Activated CD4-positive, alpha-beta T cell treated with anti-CD3 and anti-CD28 coated beads for 36 hours (primary cell): ENCODE results near the gene SACM1L. TPM values are rescaled to one million over a fixed set of nuclear protein-coding genes. Genes with fewer than 3 reads are reported as not detected.

Experiments used
- ATAC-seq: fragments of 200-7000 bp; cut with Tn5 transposase; one replicate; pipeline ENCODE4 v1.10.0; 2021; ENCODE audit warnings: mild to moderate bottlenecking, moderate library complexity
- CTCF ChIA-PET: fragments of 350-600 bp; sonication (Branson Sonifier 250); formaldehyde crosslinking; loops from one replicate; lab custom pipeline; 2021; ENCODE audit warnings: antibody characterized with exemption; lab: Charles Lee
- POLR2A ChIA-PET: fragments of 350-600 bp; sonication (Branson Sonifier 250); formaldehyde crosslinking; loops from one replicate; lab custom pipeline; 2021; ENCODE audit warnings: antibody characterized with exemption, inconsistent platforms; lab: Charles Lee
- DNase-seq: peaks from one replicate; pipeline ENCODE4 v3.0.0-alpha.2; 2020
- H3K27ac Mint-ChIP-seq: one replicate; pipeline ENCODE4 v1.8.0; 2021; ENCODE audit warnings: mixed read lengths
- H3K27me3 Mint-ChIP-seq: one replicate; pipeline ENCODE4 v1.8.0; 2021; ENCODE audit warnings: mixed read lengths
- H3K36me3 Mint-ChIP-seq: one replicate; pipeline ENCODE4 v1.8.0; 2021; ENCODE audit warnings: low read depth, mixed read lengths
- H3K4me1 Mint-ChIP-seq: one replicate; pipeline ENCODE4 v1.8.0; 2021; ENCODE audit warnings: mixed read lengths
- H3K4me3 Mint-ChIP-seq: one replicate; pipeline ENCODE4 v1.8.0; 2021; ENCODE audit warnings: mild to moderate bottlenecking, moderate library complexity, mixed read lengths
- H3K9me3 Mint-ChIP-seq: one replicate; pipeline ENCODE4 v1.8.0; 2021; ENCODE audit warnings: low read depth, mixed read lengths
- intact Hi-C, 2 experiments: fragments of 100-400 bp; cut with DNase I in 1 of 2; cut with micrococcal nuclease in 1 of 2; formaldehyde crosslinking; loops; one replicate each; pipeline versions ENCODE4 v1.14.2 to v1.15.1; 2022 to 2024; cut with DNase I, micrococcal nuclease
- total RNA-seq, 2 experiments: library from RNA; stranded (reverse); gene quantifications; one replicate each; pipeline ENCODE4 v1.2.3, GENCODE V29; 2021

SACM1L gene
- total RNA-seq, 2 experiments from 2014 or later = 34.2 to 51.8 TPM

DNA sequence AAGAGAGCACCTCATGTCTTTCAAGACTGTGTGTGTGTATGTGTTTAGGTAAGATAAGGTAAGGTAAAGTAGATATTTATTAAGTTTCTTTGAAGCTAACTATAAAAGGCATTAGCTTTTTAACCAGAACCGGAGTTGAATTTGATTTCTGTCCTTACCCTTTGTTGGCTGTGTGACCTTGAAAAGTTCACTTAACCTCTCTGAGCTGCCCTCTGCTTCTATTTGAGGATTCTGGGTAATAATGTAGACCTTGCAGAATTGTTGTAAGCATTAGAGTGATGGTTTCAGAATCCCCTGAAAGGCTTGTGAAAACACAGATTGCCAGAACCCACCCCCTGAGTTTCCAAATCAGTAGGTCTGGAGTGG, 21.6 kb upstream of the SACM1L start:
- H3K27ac Mint-ChIP-seq = peak overlapping the region; percentile 79
- ChIA-PET POLR2A (interaction anchor here (0.8 to 1.1 kb wide), 3 partner anchors 8 to 159 kb away, joined by 3 read pairs; no protein-coding TSS in a partner anchor), CTCF (interaction anchor here (0.6 to 4.6 kb wide), 11 partner anchors 7 to 669 kb away, joined by 3 to 24 read pairs (median 4); partner anchors contain the start of genes LIMD1 and SACM1L)
- intact Hi-C loops = loop anchor here (5.0 kb wide), 2 partner anchors 250 to 560 kb away; no protein-coding TSS in a partner anchor
- H3K9me3 Mint-ChIP-seq = no peaks in the 10 kb centered on the region
- H3K27me3 Mint-ChIP-seq = no peaks in the 10 kb centered on the region
- ATAC-seq = peak; percentile 8
- no peak for DNase-seq
- no peak overlapping the region for H3K4me3 Mint-ChIP-seq
- H3K36me3 Mint-ChIP-seq = peaks cover 37% of the 10 kb centered on the region
- peaks cover 54% of the 10 kb centered on the region for H3K4me1 Mint-ChIP-seq

DNA sequence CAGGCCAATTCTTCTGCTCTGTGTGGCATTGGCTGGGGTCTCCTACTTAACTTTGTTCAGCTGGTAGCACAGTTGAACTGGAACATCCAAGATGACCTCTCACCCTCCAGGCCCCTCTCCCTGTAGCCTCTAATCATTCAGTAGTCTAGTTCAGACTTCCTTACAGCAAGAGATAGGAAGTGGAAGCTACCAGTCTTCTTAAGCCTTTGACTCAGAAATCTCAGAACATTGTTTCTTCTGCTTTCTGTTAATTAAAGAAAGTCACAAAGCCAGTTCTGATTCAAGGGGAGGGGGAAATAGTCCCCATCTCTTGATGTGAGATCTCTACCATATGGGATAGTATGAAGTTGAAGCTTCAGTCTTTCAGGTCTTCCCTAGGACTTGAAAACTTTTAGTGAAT, 18.8 kb upstream of the SACM1L start:
- DNase-seq (no peak), ATAC-seq (no peak)
- Mint-ChIP-seq H3K36me3 (peaks cover 54% of the 10 kb centered on the region), H3K27ac (no peak overlapping the region), H3K27me3 (no peaks in the 10 kb centered on the region), H3K9me3 (no peaks in the 10 kb centered on the region), H3K4me3 (no peak overlapping the region), H3K4me1 (peaks cover 39% of the 10 kb centered on the region)
- POLR2A ChIA-PET = interaction anchor here (0.6 kb wide), 1 partner anchor 502 kb away, joined by 3 read pairs; no protein-coding TSS in a partner anchor
- CTCF ChIA-PET = interaction anchor here (0.9 to 4.6 kb wide), 3 partner anchors 10 to 24 kb away, joined by 4 to 24 read pairs (median 19); no protein-coding TSS in a partner anchor
- intact Hi-C loops = no loop called here

DNA sequence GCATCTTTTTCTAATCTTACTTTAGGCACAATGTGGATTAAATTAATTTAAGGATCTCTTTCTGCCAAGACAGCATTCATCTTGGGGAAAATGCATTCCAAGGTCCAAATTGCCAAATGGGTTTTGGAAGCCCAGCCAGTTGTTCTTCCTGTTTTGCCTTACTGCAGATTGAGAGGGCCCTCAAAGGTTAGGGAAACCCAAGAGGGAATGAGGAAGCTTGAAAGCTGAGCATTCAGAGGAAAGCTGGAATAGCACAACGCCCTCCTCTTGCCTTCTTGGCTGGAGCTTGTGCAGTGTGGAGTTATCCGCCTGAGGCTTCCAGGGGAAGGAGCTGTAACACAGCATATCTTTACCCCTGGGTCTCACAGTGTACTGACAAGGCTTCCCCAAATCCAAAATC, 18.2 kb upstream of the SACM1L start:
- Mint-ChIP-seq H3K4me1 (peaks cover 33% of the 10 kb centered on the region), H3K4me3 (no peak overlapping the region), H3K27me3 (no peaks in the 10 kb centered on the region), H3K9me3 (no peaks in the 10 kb centered on the region), H3K36me3 (peaks cover 51% of the 10 kb centered on the region), H3K27ac (no peak overlapping the region)
- intact Hi-C loops = no loop called here
- ChIA-PET CTCF (interaction anchor here (0.9 to 4.6 kb wide), 3 partner anchors 11 to 23 kb away, joined by 4 to 24 read pairs (median 19); no protein-coding TSS in a partner anchor), POLR2A (no interaction called here)
- DNase-seq (no peak), ATAC-seq (no peak)

DNA sequence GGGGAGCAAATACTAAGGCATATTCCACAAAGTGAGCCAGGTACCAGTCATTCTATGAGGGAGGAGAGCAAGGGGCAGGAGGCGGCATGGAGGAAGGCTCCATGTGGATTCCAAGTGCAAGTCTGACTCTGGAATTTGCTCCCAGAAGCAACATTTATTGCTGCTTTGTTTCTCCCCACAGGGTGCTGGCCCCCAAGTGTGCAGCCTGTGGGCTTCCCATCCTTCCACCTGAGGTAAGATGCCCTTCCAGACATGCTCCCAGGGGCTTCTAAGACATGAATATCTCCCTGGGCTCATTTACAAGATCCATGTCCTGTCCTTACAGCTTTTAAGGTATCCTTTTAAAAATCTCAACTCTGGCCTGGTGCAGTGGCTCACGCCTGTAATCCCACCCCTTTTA, 15.9 kb upstream of the SACM1L start:
- Mint-ChIP-seq H3K27ac (no peak overlapping the region), H3K9me3 (no peaks in the 10 kb centered on the region), H3K36me3 (peaks cover 45% of the 10 kb centered on the region), H3K4me1 (peaks cover 27% of the 10 kb centered on the region), H3K4me3 (no peak overlapping the region), H3K27me3 (no peaks in the 10 kb centered on the region)
- ATAC-seq (no peak), DNase-seq (no peak)
- intact Hi-C loops = no loop called here
- ChIA-PET CTCF (interaction anchor here (0.6 kb wide), 1 partner anchor 116 kb away, joined by 4 read pairs; no protein-coding TSS in a partner anchor), POLR2A (interaction anchor here (0.7 kb wide), 1 partner anchor 734 kb away, joined by 3 read pairs; the partner anchor contains the start of genes CCR5AS and CCRL2)

DNA sequence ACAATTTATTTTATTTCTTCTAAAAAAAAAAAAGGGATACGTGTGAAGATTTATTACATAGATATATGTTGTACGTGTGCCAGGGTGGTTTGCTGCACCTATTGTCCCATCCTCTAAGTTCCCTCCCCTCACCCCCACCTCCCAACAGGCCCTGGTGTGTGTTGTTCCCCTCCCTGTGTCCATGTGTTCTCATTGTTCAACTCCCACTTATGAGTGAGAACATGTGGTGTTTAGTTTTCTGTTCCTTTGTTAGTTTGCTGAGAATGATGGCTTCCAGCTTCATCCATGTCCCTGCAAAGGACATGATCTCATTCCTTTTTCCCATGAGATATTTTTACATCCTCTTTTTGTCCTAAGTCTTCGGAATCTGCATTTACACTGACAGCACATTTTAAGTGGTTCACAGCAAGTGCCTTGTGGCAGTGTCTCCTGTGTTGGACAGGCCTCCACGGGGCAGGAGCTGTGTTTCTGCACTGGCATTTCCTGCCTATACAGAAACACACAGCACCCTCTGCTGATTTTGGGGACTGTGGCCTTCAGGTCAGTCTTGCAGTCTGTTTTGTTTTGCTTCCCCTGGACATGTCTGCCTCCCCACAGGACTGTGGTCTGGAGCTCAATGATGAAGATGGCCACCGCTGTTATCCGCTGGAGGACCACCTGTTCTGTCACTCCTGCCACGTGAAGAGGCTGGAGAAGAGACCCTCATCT, 12.7 kb upstream of the SACM1L start:
- ChIA-PET CTCF (interaction anchor here (1.1 to 3.2 kb wide), 3 partner anchors 15 to 20 kb away, joined by 3 to 19 read pairs (median 8); no protein-coding TSS in a partner anchor), POLR2A (no interaction called here)
- peak; percentile 21 for DNase-seq
- peaks cover 20% of the 10 kb centered on the region for H3K4me1 Mint-ChIP-seq
- intact Hi-C loops = no loop called here
- peaks cover 37% of the 10 kb centered on the region for H3K36me3 Mint-ChIP-seq
- H3K4me3 Mint-ChIP-seq = peak overlapping the region; percentile 53
- H3K27ac Mint-ChIP-seq = peak overlapping the region; percentile 93
- peak; percentile 16 for ATAC-seq
- no peaks in the 10 kb centered on the region for H3K9me3 Mint-ChIP-seq
- no peaks in the 10 kb centered on the region for H3K27me3 Mint-ChIP-seq

DNA sequence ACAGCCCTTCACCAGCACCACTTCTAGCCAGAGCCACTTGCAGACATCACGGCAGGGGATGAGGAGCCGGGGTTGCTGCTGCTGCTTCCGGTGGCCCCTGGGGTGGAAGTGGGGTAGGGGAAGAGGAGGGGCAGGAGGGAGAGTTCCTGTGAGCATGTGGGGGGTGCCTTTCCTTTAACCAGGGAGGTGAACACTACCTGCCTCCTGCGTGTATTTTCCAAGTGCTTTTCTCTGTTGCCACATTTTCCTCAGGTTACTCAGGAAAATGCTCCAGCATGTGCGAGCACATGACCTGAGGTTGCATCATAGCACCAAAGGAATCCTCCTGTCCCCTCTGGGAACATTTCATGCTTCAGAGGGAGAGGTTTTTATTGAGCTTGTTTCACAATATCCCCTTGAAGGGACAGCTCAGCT, 12.2 kb upstream of the SACM1L start:
- DNase-seq = peak; percentile 71
- ATAC-seq = peak; percentile 94
- ChIA-PET CTCF (interaction anchor here (0.7 to 3.2 kb wide), 4 partner anchors 15 to 1926 kb away, joined by 3 to 19 read pairs (median 6); no protein-coding TSS in a partner anchor), POLR2A (no interaction called here)
- Mint-ChIP-seq H3K27me3 (no peaks in the 10 kb centered on the region), H3K36me3 (peaks cover 34% of the 10 kb centered on the region), H3K4me3 (peak overlapping the region; percentile 53), H3K27ac (peak overlapping the region; percentile 93), H3K4me1 (peaks cover 20% of the 10 kb centered on the region), H3K9me3 (no peaks in the 10 kb centered on the region)
- intact Hi-C loops = no loop called here

DNA sequence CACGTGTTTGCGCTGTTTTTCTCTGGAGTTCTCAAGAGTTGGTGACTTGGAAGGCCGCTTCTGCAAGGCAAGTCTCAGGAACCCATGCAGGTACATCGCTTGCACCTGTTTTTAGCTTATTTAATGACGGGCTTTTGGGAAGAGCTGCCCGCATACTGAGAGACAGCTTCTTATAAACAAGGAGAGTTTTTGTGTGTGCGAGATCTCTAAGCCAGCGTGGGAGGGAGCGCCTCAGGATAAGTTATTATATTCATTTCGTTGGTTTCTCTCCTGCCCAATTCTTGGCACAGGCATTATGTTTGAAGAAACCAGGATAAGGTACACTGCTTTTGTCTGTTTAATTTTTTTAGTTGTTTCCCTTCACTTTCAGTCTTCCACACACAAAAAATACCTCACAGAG, 11.4 kb upstream of the SACM1L start:
- Mint-ChIP-seq H3K4me1 (peaks cover 20% of the 10 kb centered on the region), H3K36me3 (peaks cover 27% of the 10 kb centered on the region), H3K9me3 (no peaks in the 10 kb centered on the region), H3K27ac (peak overlapping the region; percentile 93), H3K4me3 (no peak overlapping the region), H3K27me3 (no peaks in the 10 kb centered on the region)
- ATAC-seq (no peak), DNase-seq (no peak)
- ChIA-PET POLR2A (interaction anchor here (0.7 kb wide), 1 partner anchor 13 kb away, joined by 3 read pairs; no protein-coding TSS in a partner anchor), CTCF (interaction anchor here (0.7 to 3.2 kb wide), 5 partner anchors 11 to 1927 kb away, joined by 3 to 19 read pairs (median 3); no protein-coding TSS in a partner anchor)
- intact Hi-C loops = no loop called here

DNA sequence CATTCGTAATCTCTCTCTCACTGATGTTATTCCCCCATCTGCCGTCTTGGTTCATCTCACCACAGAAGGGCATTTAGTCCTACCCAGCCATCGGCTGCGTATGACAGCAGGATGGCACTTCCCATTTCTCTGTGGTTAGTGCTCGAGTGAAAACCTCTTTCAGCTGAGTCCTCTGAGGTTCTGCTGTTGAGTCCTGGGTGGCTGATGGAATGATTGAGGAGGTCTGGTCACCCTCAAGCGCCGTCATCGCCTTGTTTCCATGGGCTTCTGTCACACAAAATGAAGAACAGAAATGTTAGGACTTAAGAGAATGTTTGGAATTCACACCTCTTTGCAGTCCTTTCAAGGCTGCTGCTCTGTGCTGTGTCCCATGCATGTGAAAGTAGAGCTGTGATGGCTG, 9.4 kb upstream of the SACM1L start:
- Mint-ChIP-seq H3K27ac (no peak overlapping the region), H3K9me3 (peaks cover 2% of the 10 kb centered on the region), H3K4me3 (no peak overlapping the region), H3K4me1 (peaks cover 25% of the 10 kb centered on the region), H3K36me3 (peaks cover 18% of the 10 kb centered on the region), H3K27me3 (no peaks in the 10 kb centered on the region)
- ChIA-PET CTCF (interaction anchor here (0.6 kb wide), 1 partner anchor 171 kb away, joined by 3 read pairs; no protein-coding TSS in a partner anchor), POLR2A (no interaction called here)
- DNase-seq (no peak), ATAC-seq (no peak)
- intact Hi-C loops = loop anchor here in 1 of 2 experiments (10.0 kb wide), 2 partner anchors 615 to 1205 kb away; partner anchors contain the start of gene ZNF445

DNA sequence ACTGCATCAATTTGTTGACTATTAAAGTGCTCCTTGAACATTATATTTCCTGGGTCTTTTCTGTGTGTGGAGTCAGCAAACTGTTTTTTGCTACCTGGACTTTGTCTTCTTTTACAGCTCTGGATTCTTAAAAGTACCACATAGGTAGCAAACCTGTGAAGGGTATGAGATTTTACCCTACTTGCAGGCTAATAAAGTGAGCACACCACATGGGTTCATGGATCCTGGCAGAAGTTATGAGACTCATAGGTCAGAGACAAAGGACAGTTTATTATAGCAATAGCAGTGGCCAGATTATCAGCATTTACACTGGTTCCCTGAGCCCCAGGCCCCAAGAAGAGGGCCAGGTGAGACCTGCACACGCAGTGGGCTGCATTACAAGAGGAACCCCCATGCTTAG, 8.0 kb upstream of the SACM1L start:
- ATAC-seq (no peak), DNase-seq (no peak)
- Mint-ChIP-seq H3K27me3 (no peaks in the 10 kb centered on the region), H3K4me3 (no peak overlapping the region), H3K9me3 (peaks cover 2% of the 10 kb centered on the region), H3K36me3 (peaks cover 16% of the 10 kb centered on the region), H3K27ac (no peak overlapping the region), H3K4me1 (peaks cover 26% of the 10 kb centered on the region)
- POLR2A ChIA-PET = no interaction called here
- intact Hi-C loops = loop anchor here in 1 of 2 experiments (10.0 kb wide), 2 partner anchors 614 to 1206 kb away; partner anchors contain the start of gene ZNF445
- CTCF ChIA-PET = interaction anchor here (1.0 kb wide), 1 partner anchor 13 kb away, joined by 3 read pairs; no protein-coding TSS in a partner anchor

DNA sequence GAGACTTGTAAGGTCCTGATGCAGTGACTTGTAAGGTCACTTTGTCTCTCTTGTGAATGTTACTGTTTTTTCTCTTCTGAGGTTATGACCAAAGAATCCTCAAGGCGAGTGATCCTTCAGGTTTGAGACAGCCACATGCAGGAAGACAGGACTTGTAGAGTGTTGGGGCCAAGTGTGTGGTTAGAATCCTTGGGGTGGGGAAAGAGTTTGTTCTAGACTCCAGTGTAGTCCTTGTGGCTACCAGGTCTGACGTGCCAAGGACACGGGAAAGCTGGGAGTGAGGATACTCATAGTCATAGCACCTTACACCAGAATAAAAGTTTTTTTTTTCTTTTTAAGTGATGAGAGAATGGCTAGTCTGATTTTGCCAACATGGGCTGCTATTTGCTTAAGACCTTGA, 7.3 kb upstream of the SACM1L start:
- H3K9me3 Mint-ChIP-seq = peaks cover 2% of the 10 kb centered on the region
- POLR2A ChIA-PET = no interaction called here
- H3K4me1 Mint-ChIP-seq = peaks cover 20% of the 10 kb centered on the region
- H3K36me3 Mint-ChIP-seq = peaks cover 13% of the 10 kb centered on the region
- H3K27me3 Mint-ChIP-seq = no peaks in the 10 kb centered on the region
- CTCF ChIA-PET = no interaction called here
- DNase-seq (no peak), ATAC-seq (no peak)
- no peak overlapping the region for H3K4me3 Mint-ChIP-seq
- intact Hi-C loops = loop anchor here in 1 of 2 experiments (10.0 kb wide), 2 partner anchors 613 to 1207 kb away; partner anchors contain the start of gene ZNF445
- no peak overlapping the region for H3K27ac Mint-ChIP-seq

DNA sequence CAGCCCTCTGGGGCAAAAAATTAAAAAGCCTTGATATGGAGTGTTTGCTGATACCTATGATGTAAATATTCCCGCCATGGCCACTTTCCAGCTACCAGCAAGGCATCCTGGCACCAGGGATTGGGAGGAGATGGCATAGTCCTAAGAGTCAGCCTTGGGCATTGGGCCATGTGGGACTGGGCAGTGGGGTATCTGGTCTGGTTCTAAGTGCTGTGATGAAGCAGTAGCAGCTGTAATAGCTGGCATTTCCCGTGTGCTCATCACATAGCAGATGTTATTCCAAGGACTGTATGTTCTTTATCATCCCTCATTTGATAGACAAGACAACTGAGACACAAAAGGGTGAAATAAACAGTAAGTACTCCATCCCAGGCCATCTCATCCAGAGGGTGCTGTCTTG, 6.9 kb upstream of the SACM1L start:
- CTCF ChIA-PET = no interaction called here
- Mint-ChIP-seq H3K4me3 (no peak overlapping the region), H3K9me3 (peaks cover 2% of the 10 kb centered on the region), H3K36me3 (peaks cover 12% of the 10 kb centered on the region), H3K4me1 (peaks cover 18% of the 10 kb centered on the region), H3K27me3 (no peaks in the 10 kb centered on the region), H3K27ac (no peak overlapping the region)
- POLR2A ChIA-PET = no interaction called here
- intact Hi-C loops = loop anchor here in 1 of 2 experiments (10.0 kb wide), 2 partner anchors 612 to 1208 kb away; partner anchors contain the start of gene ZNF445
- DNase-seq = no peak
- no peak for ATAC-seq
